SK-N-SH treated with all-trans-retinoic acid at 6 μM for 48 hours (cell line): ENCODE data around the gene F8.

Source experiments
- ARNTL ChIP-seq: fragments of 450-650 bp; formaldehyde crosslinking; IDR thresholded peaks from 2 replicates; pipeline ENCODE4 v1.5.0; 2020; ENCODE audit warnings: low read depth, mild to moderate bottlenecking, moderate library complexity, borderline replicate concordance
- CSDC2 ChIP-seq: fragments of 250-450 bp; sonication (Bioruptor Pico); IDR thresholded peaks from 2 replicates; pipeline ENCODE4 v1.5.0; 2020; ENCODE audit warnings: mild to moderate bottlenecking, moderate library complexity
- RARB ChIP-seq: fragments of 250-450 bp; sonication (Bioruptor Pico); IDR thresholded peaks from 2 replicates; pipeline ENCODE4 v1.8.0; 2021; ENCODE audit warnings: mild to moderate bottlenecking, moderate library complexity
- TOX ChIP-seq: fragments of 250-450 bp; sonication (Bioruptor Pico); IDR thresholded peaks from 2 replicates; pipeline ENCODE4 v1.8.0; 2021; ENCODE audit warnings: mild to moderate bottlenecking, moderate library complexity, borderline replicate concordance
- ZFP3 ChIP-seq: fragments of 250-450 bp; sonication (Bioruptor Pico); IDR thresholded peaks from 2 replicates; pipeline ENCODE4 v1.5.0; 2020; ENCODE audit warnings: mild to moderate bottlenecking, moderate library complexity
- ZNF8 ChIP-seq: fragments of 450-650 bp; formaldehyde crosslinking; IDR thresholded peaks from 2 replicates; pipeline ENCODE4 v1.5.0; 2020; ENCODE audit warnings: mild to moderate bottlenecking, moderate library complexity
- TF ChIP-seq, protein P1 (sequence below): fragments of 250-450 bp; sonication (Bioruptor Pico); IDR thresholded peaks from 2 replicates; pipeline ENCODE4 v1.8.0; 2021; ENCODE audit warnings: low read depth, mild to moderate bottlenecking, moderate library complexity, borderline replicate concordance

DNA sequence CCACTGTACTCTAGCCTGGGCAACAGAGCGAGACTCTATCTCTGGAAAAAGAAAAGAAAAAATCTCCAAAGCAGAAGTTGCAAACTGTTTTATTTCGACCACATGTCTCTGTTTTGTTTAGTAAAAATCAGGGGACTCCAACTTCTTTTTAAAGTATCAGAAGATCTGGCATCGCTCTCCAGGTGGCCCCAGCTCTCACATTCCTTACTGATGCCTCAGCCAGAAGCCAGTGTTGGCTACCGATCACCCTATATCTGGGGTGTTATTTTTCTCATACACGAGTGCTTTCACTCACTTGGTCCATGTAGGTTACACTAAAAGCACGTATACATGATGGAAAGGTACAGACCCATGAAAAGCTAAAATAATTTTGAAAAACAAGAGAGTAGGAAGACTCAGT is 225.5 kb downstream of the F8 start:
- TF ChIP-seq ZFP3 (CRISPR knock-in tag) (no peak), ZNF8 (no peak), CSDC2 (CRISPR knock-in tag) (no peak), RARB (CRISPR knock-in tag) (no peak), ARNTL (CRISPR knock-in tag) (no peak), TOX (CRISPR knock-in tag) (no peak)
- TF ChIP-seq, protein P1, sequence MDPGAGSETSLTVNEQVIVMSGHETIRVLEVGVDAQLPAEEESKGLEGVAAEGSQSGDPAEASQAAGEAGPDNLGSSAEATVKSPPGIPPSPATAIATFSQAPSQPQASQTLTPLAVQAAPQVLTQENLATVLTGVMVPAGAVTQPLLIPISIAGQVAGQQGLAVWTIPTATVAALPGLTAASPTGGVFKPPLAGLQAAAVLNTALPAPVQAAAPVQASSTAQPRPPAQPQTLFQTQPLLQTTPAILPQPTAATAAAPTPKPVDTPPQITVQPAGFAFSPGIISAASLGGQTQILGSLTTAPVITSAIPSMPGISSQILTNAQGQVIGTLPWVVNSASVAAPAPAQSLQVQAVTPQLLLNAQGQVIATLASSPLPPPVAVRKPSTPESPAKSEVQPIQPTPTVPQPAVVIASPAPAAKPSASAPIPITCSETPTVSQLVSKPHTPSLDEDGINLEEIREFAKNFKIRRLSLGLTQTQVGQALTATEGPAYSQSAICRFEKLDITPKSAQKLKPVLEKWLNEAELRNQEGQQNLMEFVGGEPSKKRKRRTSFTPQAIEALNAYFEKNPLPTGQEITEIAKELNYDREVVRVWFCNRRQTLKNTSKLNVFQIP (CRISPR knock-in tag) = no peak
